Loucy (cell line): ENCODE data around the gene RALGPS1.

Experiments
- EZH2phosphoT487 ChIP-seq: fragments of 200-600 bp; IDR thresholded peaks from 2 replicates; pipeline ENCODE4 v1.6.1; 2018; ENCODE audit warnings: antibody characterized with exemption, mild to moderate bottlenecking, moderate library complexity, borderline replicate concordance
- TF ChIP-seq, protein P1 (sequence below): fragments of 200-600 bp; sonication (generic); conservative IDR thresholded peaks from 2 replicates; pipeline ENCODE4 v1.5.1; 2014; ENCODE audit warnings: mild to moderate bottlenecking, antibody characterized with exemption, low read length

DNA sequence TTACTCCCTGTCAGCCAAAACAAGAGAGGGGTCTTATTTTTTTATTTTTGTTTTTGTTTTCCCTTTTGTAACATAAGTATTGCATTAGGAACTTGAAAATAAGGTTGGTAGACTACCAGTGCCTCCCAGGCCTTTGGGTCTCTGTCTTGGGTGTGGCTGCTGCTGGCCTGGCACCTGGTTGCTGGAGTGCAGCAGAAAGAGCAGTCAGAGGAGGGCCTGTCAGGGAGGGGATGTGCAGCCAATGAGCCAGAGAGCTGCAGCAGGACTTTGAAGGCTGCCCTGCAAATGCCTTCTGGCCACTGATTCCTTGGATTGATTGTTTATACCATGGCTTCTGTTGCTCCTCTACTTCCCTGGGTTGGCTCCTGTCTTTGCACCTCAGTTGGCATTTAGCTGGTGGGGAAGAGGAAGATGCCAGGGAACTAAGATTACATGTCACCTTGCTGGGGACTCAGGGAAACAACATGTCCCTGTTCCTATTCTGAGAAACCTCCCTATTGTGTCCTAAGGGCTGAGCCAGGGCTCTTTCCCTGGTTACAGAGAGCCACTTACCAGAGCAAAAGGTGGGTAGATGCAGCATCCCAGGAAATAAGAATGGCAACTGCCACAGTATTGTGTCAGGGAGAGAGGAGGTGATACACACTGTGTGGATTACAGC lies 141.3 kb downstream of the RALGPS1 start:
- TF ChIP-seq, protein P1, sequence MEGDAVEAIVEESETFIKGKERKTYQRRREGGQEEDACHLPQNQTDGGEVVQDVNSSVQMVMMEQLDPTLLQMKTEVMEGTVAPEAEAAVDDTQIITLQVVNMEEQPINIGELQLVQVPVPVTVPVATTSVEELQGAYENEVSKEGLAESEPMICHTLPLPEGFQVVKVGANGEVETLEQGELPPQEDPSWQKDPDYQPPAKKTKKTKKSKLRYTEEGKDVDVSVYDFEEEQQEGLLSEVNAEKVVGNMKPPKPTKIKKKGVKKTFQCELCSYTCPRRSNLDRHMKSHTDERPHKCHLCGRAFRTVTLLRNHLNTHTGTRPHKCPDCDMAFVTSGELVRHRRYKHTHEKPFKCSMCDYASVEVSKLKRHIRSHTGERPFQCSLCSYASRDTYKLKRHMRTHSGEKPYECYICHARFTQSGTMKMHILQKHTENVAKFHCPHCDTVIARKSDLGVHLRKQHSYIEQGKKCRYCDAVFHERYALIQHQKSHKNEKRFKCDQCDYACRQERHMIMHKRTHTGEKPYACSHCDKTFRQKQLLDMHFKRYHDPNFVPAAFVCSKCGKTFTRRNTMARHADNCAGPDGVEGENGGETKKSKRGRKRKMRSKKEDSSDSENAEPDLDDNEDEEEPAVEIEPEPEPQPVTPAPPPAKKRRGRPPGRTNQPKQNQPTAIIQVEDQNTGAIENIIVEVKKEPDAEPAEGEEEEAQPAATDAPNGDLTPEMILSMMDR: no peak
- no peak for TF ChIP-seq EZH2phosphoT487
